GM18499 (cell line): ENCODE results near the gene PARD6G.

Experiments
- ATAC-seq: cut with Tn5 transposase; IDR thresholded peaks from one replicate; pipeline ENCODE4 v1.9.1; 2021; ENCODE audit warnings: moderate number of reproducible peaks; ENCODE audit not compliant: insufficient read depth, unreplicated experiment

Gene PARD6G

GRCh38 chr18:80157708-80158343, 89.5 kb downstream of the PARD6G start:
- ATAC-seq = no peak

- ATAC-seq = no peak
These were observed 93.0 kb downstream of the PARD6G start for GRCh38 chr18:80154293-80154692.

GRCh38 chr18:80149667-80150066, 97.6 kb downstream of the PARD6G start:
- ATAC-seq = no peak

GRCh38 chr18:80148326-80149199, 98.8 kb downstream of the PARD6G start:
- ATAC-seq = no peak

GRCh38 chr18:80147418-80148325, 99.6 kb downstream of the PARD6G start:
- ATAC-seq = peak; percentile 52

- peak; percentile 8 for ATAC-seq
These were observed 100.3 kb downstream of the PARD6G start for GRCh38 chr18:80147037-80147417.

GRCh38 chr18:80145196-80145804, 102.0 kb downstream of the PARD6G start:
- no peak for ATAC-seq

- ATAC-seq = no peak
These were observed 103.4 kb downstream of the PARD6G start for GRCh38 chr18:80143881-80144280.

GRCh38 chr18:80140455-80140985, 106.8 kb downstream of the PARD6G start:
- no peak for ATAC-seq

GRCh38 chr18:80137976-80138375, 109.3 kb downstream of the PARD6G start:
- no peak for ATAC-seq

- ATAC-seq = no peak
These were observed 110.2 kb downstream of the PARD6G start for GRCh38 chr18:80137137-80137536.

- no peak for ATAC-seq
These were observed 110.6 kb downstream of the PARD6G start for GRCh38 chr18:80136679-80137078.

- ATAC-seq = no peak
These were observed 112.2 kb downstream of the PARD6G start for GRCh38 chr18:80135136-80135535.

GRCh38 chr18:80133124-80133523, 114.2 kb downstream of the PARD6G start:
- no peak for ATAC-seq

- no peak for ATAC-seq
These were observed 115.0 kb downstream of the PARD6G start for GRCh38 chr18:80132180-80132812.

GRCh38 chr18:80130555-80130954, 116.8 kb downstream of the PARD6G start:
- ATAC-seq = no peak

GRCh38 chr18:80129672-80130367, 117.5 kb downstream of the PARD6G start:
- ATAC-seq = no peak

GRCh38 chr18:80127635-80128034, 119.7 kb downstream of the PARD6G start:
- no peak for ATAC-seq

- no peak for ATAC-seq
These were observed 120.5 kb downstream of the PARD6G start for GRCh38 chr18:80126797-80127196.
